GM12874 (cell line): ENCODE measurements around the gene HELZ.

ENCODE experiments used
- CTCF ChIP-seq: IDR thresholded peaks from 2 replicates; pipeline ENCODE4 v1.5.1; 2011; ENCODE audit warnings: low read depth, mild to moderate bottlenecking, control low read depth, low read length, moderate library complexity; ENCODE audit not compliant: insufficient read depth

Gene HELZ

GRCh38 chr17:67047382-67047781 is 197.6 kb downstream of the HELZ start:
- no peak for TF ChIP-seq CTCF

- no peak for TF ChIP-seq CTCF
Measured at GRCh38 chr17:67046398-67046797, 198.6 kb downstream of the HELZ start.

GRCh38 chr17:67044940-67045339 is 200.1 kb downstream of the HELZ start:
- no peak for TF ChIP-seq CTCF

GRCh38 chr17:67044016-67044772 is 200.8 kb downstream of the HELZ start, which contains the start of gene CACNG1:
TSS of gene CACNG1 (plus strand) at chr17:67044554. CDS start at chr17:67044661, 107 bp downstream.
- TF ChIP-seq CTCF, result no peak

GRCh38 chr17:67043283-67043682 is 201.7 kb downstream of the HELZ start:
- TF ChIP-seq CTCF, result no peak

GRCh38 chr17:67041941-67042899 is 202.8 kb downstream of the HELZ start:
- no peak for TF ChIP-seq CTCF

GRCh38 chr17:67041531-67041930 is 203.5 kb downstream of the HELZ start:
- no peak for TF ChIP-seq CTCF
